IPS-20b (cell line): ENCODE measurements around the gene DLG2.
"Not testable (repeated sequence)": the region's sequence is repeated elsewhere in the genome, so short reads cannot be mapped to it uniquely, and the experiment has no call there.

Experiments
- H3K27ac ChIP-seq: one replicate; pipeline ENCODE4 v1.5.1; 2013; ENCODE audit warnings: low read length
- H3K27me3 ChIP-seq: 2 replicates; pipeline ENCODE4 v1.6.1; 2013; ENCODE audit warnings: mild to moderate bottlenecking, low read length, inconsistent platforms; ENCODE audit not compliant: insufficient read depth
- H3K36me3 ChIP-seq: 2 replicates; pipeline ENCODE4 v1.6.1; 2013; ENCODE audit warnings: low read depth, mild to moderate bottlenecking, inconsistent platforms, low read length, moderate library complexity; ENCODE audit not compliant: insufficient read depth
- H3K4me1 ChIP-seq: 2 replicates; pipeline ENCODE4 v1.6.1; 2013; ENCODE audit warnings: mild to moderate bottlenecking, control low read depth, inconsistent platforms, low read length, moderate library complexity; ENCODE audit not compliant: insufficient read depth
- H3K4me3 ChIP-seq: 2 replicates; pipeline ENCODE4 v1.5.1; 2013; ENCODE audit warnings: mild to moderate bottlenecking, low read length, inconsistent platforms
- H3K9ac ChIP-seq: 2 replicates; pipeline ENCODE4 v1.6.1; 2013; ENCODE audit warnings: low read depth, mild to moderate bottlenecking, inconsistent platforms, low read length, moderate library complexity
- H3K9me3 ChIP-seq: 2 replicates; pipeline ENCODE4 v1.6.1; 2013; ENCODE audit warnings: mild to moderate bottlenecking, low read depth, low read length, inconsistent platforms; ENCODE audit not compliant: insufficient read depth

The DLG2 gene

GRCh38 chr11:85663080-85663752, 36.1 kb upstream of the DLG2 start:
- Histone ChIP-seq H3K27ac (no peak overlapping the region), H3K9me3 (no peaks in the 10 kb centered on the region), H3K27me3 (no peaks in the 10 kb centered on the region), H3K9ac (peak overlapping the region; percentile 97), H3K4me3 (peak overlapping the region; percentile 95), H3K36me3 (peaks cover 48% of the 10 kb centered on the region), H3K4me1 (peaks cover 5% of the 10 kb centered on the region; the same call in 1 of the 2 replicates)

GRCh38 chr11:85661972-85662664, 35.0 kb upstream of the DLG2 start:
- H3K4me1 ChIP-seq: peaks cover 5% of the 10 kb centered on the region; the same call in 1 of the 2 replicates
- no peaks in the 10 kb centered on the region for H3K27me3 ChIP-seq
- H3K9me3 ChIP-seq: no peaks in the 10 kb centered on the region
- H3K4me3 ChIP-seq: peak overlapping the region; percentile 95
- peaks cover 59% of the 10 kb centered on the region for H3K36me3 ChIP-seq
- H3K27ac ChIP-seq: no peak overlapping the region
- H3K9ac ChIP-seq: peak overlapping the region; percentile 71; the same call in 1 of the 2 replicates

- Histone ChIP-seq H3K27ac (no peak overlapping the region), H3K27me3 (no peaks in the 10 kb centered on the region), H3K4me3 (no peak overlapping the region), H3K36me3 (peaks cover 89% of the 10 kb centered on the region), H3K9ac (no peak overlapping the region), H3K9me3 (no peaks in the 10 kb centered on the region), H3K4me1 (no peaks in the 10 kb centered on the region; the same call in 1 of the 2 replicates)
Observed at GRCh38 chr11:85658180-85658579, 31.0 kb upstream of the DLG2 start.

- no peaks in the 10 kb centered on the region for H3K27me3 ChIP-seq
- H3K9me3 ChIP-seq: no peaks in the 10 kb centered on the region
- H3K9ac ChIP-seq: no peak overlapping the region
- no peaks in the 10 kb centered on the region; the same call in 1 of the 2 replicates for H3K4me1 ChIP-seq
- H3K27ac ChIP-seq: no peak overlapping the region
- H3K4me3 ChIP-seq: no peak overlapping the region
- H3K36me3 ChIP-seq: peaks cover 77% of the 10 kb centered on the region
Observed at GRCh38 chr11:85656777-85657176, 29.6 kb upstream of the DLG2 start.

GRCh38 chr11:85654343-85654742, 27.2 kb upstream of the DLG2 start:
- H3K9ac ChIP-seq, H3K27me3 ChIP-seq, H3K9me3 ChIP-seq, H3K4me3 ChIP-seq, H3K27ac ChIP-seq, H3K4me1 ChIP-seq: not testable (repeated sequence)
- peaks cover 58% of the 10 kb centered on the region for H3K36me3 ChIP-seq

GRCh38 chr11:85652786-85653447, 25.8 kb upstream of the DLG2 start:
- no peaks in the 10 kb centered on the region for H3K27me3 ChIP-seq
- H3K27ac ChIP-seq: no peak overlapping the region
- H3K4me1 ChIP-seq: peaks cover 3% of the 10 kb centered on the region; the same call in 1 of the 2 replicates
- H3K4me3 ChIP-seq: no peak overlapping the region
- H3K36me3 ChIP-seq: peaks cover 44% of the 10 kb centered on the region
- H3K9me3 ChIP-seq: no peaks in the 10 kb centered on the region
- H3K9ac ChIP-seq: no peak overlapping the region

GRCh38 chr11:85651118-85651517, 24.0 kb upstream of the DLG2 start:
- peaks cover 26% of the 10 kb centered on the region for H3K36me3 ChIP-seq
- peaks cover 8% of the 10 kb centered on the region; the same call in 1 of the 2 replicates for H3K4me1 ChIP-seq
- H3K4me3 ChIP-seq: no peak overlapping the region
- H3K27ac ChIP-seq: no peak overlapping the region
- H3K27me3 ChIP-seq: no peaks in the 10 kb centered on the region
- no peaks in the 10 kb centered on the region for H3K9me3 ChIP-seq
- no peak overlapping the region for H3K9ac ChIP-seq

GRCh38 chr11:85647604-85648299, 20.6 kb upstream of the DLG2 start, which contains the start of gene TMEM126A:
Gene TMEM126A (plus strand): TSS chr11:85647967. CDS start chr11:85650256, 2,289 bp downstream.
- Histone ChIP-seq H3K36me3 (peaks cover 4% of the 10 kb centered on the region; the same call in 1 of the 2 replicates), H3K4me1 (peaks cover 8% of the 10 kb centered on the region; the same call in 1 of the 2 replicates), H3K27me3 (no peaks in the 10 kb centered on the region), H3K9me3 (no peaks in the 10 kb centered on the region), H3K4me3 (peak within 1 kb of the TSS; percentile 87), H3K27ac (peak within 1 kb of the TSS; percentile 22), H3K9ac (peak within 1 kb of the TSS; percentile 91)

- H3K4me1 ChIP-seq: peaks cover 8% of the 10 kb centered on the region; the same call in 1 of the 2 replicates
- peak overlapping the region; percentile 87 for H3K4me3 ChIP-seq
- H3K9me3 ChIP-seq: no peaks in the 10 kb centered on the region
- H3K27ac ChIP-seq: peak overlapping the region; percentile 10
- peak overlapping the region; percentile 91; the same call in 1 of the 2 replicates for H3K9ac ChIP-seq
- peaks cover 4% of the 10 kb centered on the region; the same call in 1 of the 2 replicates for H3K36me3 ChIP-seq
- H3K27me3 ChIP-seq: no peaks in the 10 kb centered on the region
Observed at GRCh38 chr11:85647078-85647477, 19.9 kb upstream of the DLG2 start.

GRCh38 chr11:85643191-85643614, 16.1 kb upstream of the DLG2 start:
- H3K4me3 ChIP-seq: no peak overlapping the region
- peaks cover 3% of the 10 kb centered on the region; the same call in 1 of the 2 replicates for H3K36me3 ChIP-seq
- H3K9me3 ChIP-seq: no peaks in the 10 kb centered on the region

GRCh38 chr11:85634747-85635146, 7.6 kb upstream of the DLG2 start:
- no peaks in the 10 kb centered on the region for H3K9me3 ChIP-seq
- no peak overlapping the region for H3K27ac ChIP-seq
- no peak overlapping the region for H3K4me3 ChIP-seq
- peaks cover 3% of the 10 kb centered on the region; the same call in 1 of the 2 replicates for H3K4me1 ChIP-seq
- peaks cover 67% of the 10 kb centered on the region for H3K36me3 ChIP-seq
- no peak overlapping the region for H3K9ac ChIP-seq
- no peaks in the 10 kb centered on the region for H3K27me3 ChIP-seq

More at GRCh38 chr11:85643191-85643614, 16.1 kb upstream of the DLG2 start:
- H3K27ac ChIP-seq: no peak overlapping the region
- no peak overlapping the region for H3K9ac ChIP-seq
- H3K27me3 ChIP-seq: no peaks in the 10 kb centered on the region
- peaks cover 5% of the 10 kb centered on the region; the same call in 1 of the 2 replicates for H3K4me1 ChIP-seq
